ENCODE measurements around the gene ATP6V1C2. TPM values are rescaled to one million over a fixed set of nuclear protein-coding genes. Genes with fewer than 3 reads are reported as not detected.

ATP6V1C2 gene
- polyA plus RNA-seq, 3 donors from 2014 or later, result 0.26 TPM; not detected in 1

Other genes with a start within 250 kb of the ATP6V1C2 start
- 10 to 100 TPM; 11.9 to 23.3 (median 17.4) TPM for gene NOL10, start 31.7 kb upstream of the ATP6V1C2 start, polyA plus RNA-seq
- gene PDIA6, start 91.2 kb downstream of the ATP6V1C2 start, polyA plus RNA-seq, result 100 to 1,000 TPM; 216 to 424 (median 229) TPM
- not detected for gene KCNF1, start 190.3 kb downstream of the ATP6V1C2 start, polyA plus RNA-seq